GM21786 (cell line): Measurements from ENCODE around the gene LPIN3.

Source experiments
- ATAC-seq: cut with Tn5 transposase; IDR thresholded peaks from one replicate; pipeline ENCODE4 v1.9.1; 2021; ENCODE audit not compliant: unreplicated experiment

LPIN3 gene

GRCh38 chr20:41392295-41392694, 51.7 kb downstream of the LPIN3 start:
- no peak for ATAC-seq

GRCh38 chr20:41392871-41393704, 52.5 kb downstream of the LPIN3 start:
- no peak for ATAC-seq

- ATAC-seq, result no peak
Observed at GRCh38 chr20:41393705-41394066, 53.1 kb downstream of the LPIN3 start.

GRCh38 chr20:41394081-41394480, 53.5 kb downstream of the LPIN3 start:
- no peak for ATAC-seq

DNA sequence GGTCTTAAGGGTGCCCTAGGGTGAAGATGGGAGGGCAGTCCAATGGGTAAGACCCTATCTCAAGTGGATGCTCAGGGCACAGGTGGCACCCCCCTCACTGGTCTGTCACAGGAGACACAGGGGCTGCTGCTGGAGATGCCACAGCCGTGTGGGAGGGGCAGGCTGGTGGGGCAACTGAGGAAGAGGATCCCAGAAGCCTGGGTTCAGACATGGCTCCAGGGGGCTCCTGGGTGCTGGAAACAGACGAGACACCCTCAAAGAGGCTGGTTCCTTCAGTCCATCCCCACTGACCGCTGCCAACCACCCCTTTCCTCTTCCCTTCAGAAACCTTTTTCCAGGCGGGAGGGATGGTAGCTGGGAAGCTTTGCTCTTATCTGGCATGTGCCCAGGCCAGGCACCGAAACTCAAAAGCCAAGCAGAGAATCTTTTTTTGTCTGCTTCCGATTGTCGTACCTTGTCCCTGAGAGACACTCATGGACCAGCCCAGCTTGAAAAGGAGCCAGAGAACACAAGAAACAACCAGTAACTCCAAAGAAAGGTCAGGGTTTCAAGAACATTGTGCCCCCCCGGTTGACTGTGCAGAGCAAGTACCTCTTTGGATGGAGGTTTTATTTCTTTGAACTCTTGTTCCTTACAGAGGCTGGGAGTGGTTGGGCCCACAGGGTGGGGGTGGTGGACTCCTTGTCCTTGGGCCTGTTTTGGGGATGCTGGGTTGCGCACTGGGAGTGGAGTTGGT, 54.5 kb downstream of the LPIN3 start:
- no peak for ATAC-seq

DNA sequence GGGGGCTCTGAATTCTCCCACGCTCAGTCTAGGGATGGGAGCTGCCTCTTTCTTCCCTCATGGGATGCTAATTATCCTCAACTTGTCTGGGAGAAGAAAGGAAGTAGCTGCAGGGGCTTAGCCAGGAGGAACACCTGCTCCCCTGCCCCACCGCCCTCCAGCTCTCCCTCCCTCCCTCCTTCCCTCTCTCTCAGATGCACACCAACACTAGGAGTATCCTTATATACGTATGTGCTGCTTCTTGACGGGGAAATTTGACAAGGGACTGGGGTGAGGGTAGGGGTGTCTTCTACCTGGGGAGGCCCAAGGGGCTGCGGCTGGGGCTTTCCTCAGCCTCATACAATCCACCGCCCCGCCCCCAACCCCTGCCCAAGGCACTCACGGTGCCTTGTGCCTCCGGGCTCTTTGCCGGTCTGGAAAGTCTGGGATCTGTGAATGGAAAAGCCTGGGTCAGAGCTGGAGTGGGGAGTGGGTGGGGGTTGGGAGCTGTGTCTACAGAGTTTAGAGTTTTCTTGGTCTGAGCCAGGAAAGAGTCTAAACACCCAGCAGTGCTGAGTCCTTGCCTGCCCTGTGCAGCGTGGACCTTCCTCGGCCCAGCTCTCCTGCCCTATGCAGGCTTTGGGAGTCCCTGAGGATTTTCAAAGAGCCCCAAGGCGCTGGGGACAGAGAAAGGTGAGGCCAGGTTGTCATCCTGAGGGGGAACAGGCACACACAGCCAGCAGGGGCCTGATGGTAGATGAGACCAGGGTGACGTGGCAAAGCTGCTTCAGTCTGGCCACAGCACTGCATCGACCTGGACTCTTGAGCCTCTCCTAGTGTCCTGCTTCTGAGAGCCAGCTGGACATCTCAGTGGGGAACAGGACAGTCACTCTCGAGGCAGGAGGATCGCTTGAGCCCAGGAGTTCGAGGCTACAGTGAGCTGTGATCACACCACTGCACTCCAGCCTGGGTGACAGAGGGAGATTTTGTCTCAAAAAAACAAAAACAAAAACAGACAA, 55.3 kb downstream of the LPIN3 start:
- ATAC-seq, result no peak

DNA sequence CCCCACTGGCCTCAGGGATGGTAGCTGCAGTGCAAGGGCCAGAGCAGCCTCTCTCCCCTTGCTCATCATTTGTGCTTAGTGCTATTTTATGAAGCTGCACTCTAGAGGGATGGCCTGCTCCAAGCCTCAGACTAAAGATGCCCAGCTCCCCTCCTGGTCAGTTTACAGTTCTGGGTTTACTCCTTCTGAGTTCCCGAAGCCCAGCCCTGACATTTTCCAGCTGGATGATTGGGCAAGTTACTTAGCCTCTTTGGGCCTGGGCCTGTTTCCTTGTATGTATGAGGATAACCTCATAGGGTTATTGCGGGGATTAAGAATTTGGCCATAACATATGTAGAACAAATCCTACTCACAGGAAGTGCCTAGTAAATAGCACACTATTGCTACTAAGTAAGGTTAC, 57.8 kb downstream of the LPIN3 start:
- ATAC-seq, result no peak

- no peak for ATAC-seq
Observed at GRCh38 chr20:41403604-41404003, 63.0 kb downstream of the LPIN3 start.

DNA sequence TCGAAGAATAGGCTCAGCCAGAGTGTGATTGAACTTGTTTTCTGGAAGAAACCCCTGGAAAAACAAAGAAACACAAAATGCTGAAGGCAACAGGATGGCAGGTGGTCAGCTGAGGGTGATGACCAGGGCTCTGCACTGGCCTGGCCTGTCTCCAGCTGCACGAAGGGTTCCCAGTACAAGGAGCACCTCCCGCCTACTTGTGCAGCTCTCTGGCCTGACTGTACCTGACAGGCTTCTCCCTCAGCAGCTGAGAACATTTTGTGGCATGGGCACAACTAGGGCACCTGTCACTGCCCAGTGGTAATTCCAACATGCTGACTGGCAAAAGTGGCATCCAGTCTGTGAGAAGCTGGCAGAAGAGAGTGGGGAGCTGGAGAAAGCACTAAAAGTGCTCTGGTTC, 64.8 kb downstream of the LPIN3 start:
- ATAC-seq, result no peak

DNA sequence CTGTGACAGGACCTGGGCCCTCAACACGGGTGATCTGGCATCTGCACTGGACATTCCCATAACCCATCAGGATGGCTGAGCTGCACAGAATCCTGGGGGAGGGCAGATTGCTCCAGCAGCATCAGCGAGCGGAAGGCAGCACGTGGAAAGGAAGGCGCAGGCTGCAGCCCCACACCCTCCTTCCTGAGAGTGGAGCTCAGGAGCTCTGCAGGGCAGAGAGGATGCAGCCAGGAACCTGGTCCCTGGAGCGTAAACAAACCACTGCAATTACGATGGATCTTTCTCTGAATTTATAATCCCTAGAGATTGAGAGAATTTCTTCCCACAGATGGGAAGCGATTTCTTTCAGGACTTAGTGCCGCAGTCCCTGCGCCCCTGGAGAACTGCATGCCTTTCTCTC, 65.7 kb downstream of the LPIN3 start:
- no peak for ATAC-seq

DNA sequence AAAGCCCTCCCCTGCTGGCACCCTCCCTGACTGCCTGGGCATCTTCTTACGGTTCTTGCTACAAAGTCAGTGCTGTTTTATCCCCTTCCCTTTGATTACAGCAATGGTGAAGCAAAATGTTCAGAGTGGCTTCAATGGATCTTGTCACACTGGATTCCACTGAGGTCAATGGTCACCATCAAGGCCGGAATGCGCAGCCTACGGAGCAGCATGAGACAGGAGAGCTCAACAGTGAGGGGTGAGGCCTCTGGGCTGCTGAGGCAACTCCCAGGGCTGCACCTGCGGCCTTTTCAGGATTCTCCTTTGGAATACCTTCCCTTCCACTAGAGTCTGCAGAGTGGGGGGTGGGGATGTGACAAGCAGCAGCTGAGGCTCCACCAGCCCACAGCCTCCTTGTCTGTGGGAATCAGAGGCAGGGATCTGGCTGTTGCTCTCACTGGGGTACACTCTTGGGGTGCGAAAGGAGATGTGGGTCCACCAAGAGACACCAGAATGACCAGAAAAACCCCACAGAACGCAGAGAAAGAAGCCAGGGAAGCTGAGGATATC, 66.3 kb downstream of the LPIN3 start:
- ATAC-seq, result no peak

- ATAC-seq, result no peak
Observed at GRCh38 chr20:41407607-41408006, 67.0 kb downstream of the LPIN3 start.

GRCh38 chr20:41408156-41408794, 67.7 kb downstream of the LPIN3 start:
- peak; percentile 79 for ATAC-seq

- no peak for ATAC-seq
Observed at GRCh38 chr20:41408986-41409385, 68.4 kb downstream of the LPIN3 start.
